ENCODE measurements around the gene CCNL2.

DNA sequence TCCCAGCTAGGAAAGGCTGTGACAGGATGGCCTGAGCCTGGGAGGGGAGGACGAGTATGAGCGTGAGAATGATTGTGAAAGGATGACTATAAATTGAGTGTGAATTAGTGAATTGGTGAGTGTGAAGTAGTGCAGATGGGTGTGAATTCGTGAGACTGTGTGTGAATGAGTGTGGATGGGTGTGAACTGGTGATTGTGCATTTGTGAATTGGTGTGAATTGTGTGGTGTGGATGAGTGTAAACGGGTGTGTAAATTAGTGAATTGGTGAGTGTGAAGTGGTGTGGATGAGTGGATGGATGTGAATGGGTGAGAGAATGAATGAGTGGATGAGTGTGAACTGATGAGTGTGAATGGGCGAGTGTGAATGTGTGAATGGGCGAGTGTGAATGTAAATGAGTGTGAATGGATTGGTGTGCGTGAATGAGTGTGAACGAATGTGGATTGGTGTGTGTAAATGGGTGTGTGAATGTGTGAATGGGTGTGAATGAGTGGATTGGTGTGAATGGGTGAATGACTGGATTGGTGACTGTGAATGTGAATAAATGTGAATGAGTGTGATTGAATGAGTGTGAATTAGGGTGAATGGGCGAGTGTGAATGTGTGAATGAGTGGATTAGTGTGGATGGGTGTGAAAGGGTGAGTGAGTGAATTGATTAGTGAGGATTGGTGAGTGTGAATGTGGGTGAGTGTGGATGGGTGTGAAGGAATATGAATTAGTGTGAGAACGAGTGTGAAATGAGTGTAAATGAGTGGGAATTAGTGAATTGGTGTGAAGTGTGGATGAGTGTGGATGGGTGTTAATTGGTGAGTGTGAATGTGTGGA, 33.0 kb downstream of the CCNL2 start:
- TF ChIP-seq, protein P1, sequence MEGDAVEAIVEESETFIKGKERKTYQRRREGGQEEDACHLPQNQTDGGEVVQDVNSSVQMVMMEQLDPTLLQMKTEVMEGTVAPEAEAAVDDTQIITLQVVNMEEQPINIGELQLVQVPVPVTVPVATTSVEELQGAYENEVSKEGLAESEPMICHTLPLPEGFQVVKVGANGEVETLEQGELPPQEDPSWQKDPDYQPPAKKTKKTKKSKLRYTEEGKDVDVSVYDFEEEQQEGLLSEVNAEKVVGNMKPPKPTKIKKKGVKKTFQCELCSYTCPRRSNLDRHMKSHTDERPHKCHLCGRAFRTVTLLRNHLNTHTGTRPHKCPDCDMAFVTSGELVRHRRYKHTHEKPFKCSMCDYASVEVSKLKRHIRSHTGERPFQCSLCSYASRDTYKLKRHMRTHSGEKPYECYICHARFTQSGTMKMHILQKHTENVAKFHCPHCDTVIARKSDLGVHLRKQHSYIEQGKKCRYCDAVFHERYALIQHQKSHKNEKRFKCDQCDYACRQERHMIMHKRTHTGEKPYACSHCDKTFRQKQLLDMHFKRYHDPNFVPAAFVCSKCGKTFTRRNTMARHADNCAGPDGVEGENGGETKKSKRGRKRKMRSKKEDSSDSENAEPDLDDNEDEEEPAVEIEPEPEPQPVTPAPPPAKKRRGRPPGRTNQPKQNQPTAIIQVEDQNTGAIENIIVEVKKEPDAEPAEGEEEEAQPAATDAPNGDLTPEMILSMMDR (IDR thresholded peaks at IDR 0.05): no peak
- no peak for TF ChIP-seq POLR2A (IDR thresholded peaks at IDR 0.05)

All from adrenal gland (tissue), 5 donors.